Caki2 (cell line): ENCODE measurements around the gene PAF1. TPM values are rescaled to one million over a fixed set of nuclear protein-coding genes. Genes with fewer than 3 reads are reported as not detected.
A peak's percentile ranks its signal among the peaks of the same experiment; 100 is the strongest.

ENCODE experiments used
- DNase-seq: peaks from one replicate; pipeline ENCODE4 v3.0.0-alpha.2; 2015; ENCODE audit warnings: low read depth
- in situ Hi-C: cut with HindIII; loops from 2 replicates; pipeline ENCODE4 v1.10.0; 2016; ENCODE audit warnings: low sequenced_read_pairs, low pct_unique_long_range_greater_than_20kb, mixed read lengths
- total RNA-seq: library from RNA; depleted of rRNA; stranded (reverse); fragments of >200 nt; shearing (Covaris generic); gene quantifications from 2 replicates; pipeline ENCODE4 v1.2.3, GENCODE V29; 2014; ENCODE audit warnings: low replicate concordance

PAF1 gene
- total RNA-seq, 1 experiment from 2014 or later = 79.9 TPM

DNA sequence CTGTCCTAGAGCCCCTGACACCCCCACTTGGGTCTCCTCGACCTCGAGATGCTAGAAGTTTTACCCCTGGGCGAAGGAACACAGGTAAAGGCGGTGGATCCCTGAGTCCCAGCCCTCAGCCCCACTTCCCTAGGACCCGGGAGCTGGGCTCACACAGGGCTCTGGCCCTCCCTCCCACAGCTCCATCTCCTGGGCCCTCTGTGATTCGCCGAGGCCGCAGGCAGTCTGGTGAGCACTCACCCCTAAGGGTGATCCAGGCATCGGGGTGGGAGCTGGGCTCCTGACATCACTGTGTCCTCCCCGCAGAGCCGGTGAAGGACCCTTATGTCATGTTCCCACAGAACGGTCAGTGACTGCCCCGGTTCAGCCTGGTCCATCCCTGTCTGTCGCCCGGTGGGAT, 29.9 kb upstream of the PAF1 start:
- no peak for DNase-seq
- in situ Hi-C loops = no loop called here

- in situ Hi-C loops = no loop called here
- no peak for DNase-seq
Measured at GRCh38 chr19:39419003-39419402, 28.1 kb upstream of the PAF1 start.

GRCh38 chr19:39417463-39418181, 26.7 kb upstream of the PAF1 start:
- in situ Hi-C loops = no loop called here
- no peak for DNase-seq

- DNase-seq = no peak
- in situ Hi-C loops = no loop called here
Measured at GRCh38 chr19:39416152-39417120, 25.5 kb upstream of the PAF1 start.

DNA sequence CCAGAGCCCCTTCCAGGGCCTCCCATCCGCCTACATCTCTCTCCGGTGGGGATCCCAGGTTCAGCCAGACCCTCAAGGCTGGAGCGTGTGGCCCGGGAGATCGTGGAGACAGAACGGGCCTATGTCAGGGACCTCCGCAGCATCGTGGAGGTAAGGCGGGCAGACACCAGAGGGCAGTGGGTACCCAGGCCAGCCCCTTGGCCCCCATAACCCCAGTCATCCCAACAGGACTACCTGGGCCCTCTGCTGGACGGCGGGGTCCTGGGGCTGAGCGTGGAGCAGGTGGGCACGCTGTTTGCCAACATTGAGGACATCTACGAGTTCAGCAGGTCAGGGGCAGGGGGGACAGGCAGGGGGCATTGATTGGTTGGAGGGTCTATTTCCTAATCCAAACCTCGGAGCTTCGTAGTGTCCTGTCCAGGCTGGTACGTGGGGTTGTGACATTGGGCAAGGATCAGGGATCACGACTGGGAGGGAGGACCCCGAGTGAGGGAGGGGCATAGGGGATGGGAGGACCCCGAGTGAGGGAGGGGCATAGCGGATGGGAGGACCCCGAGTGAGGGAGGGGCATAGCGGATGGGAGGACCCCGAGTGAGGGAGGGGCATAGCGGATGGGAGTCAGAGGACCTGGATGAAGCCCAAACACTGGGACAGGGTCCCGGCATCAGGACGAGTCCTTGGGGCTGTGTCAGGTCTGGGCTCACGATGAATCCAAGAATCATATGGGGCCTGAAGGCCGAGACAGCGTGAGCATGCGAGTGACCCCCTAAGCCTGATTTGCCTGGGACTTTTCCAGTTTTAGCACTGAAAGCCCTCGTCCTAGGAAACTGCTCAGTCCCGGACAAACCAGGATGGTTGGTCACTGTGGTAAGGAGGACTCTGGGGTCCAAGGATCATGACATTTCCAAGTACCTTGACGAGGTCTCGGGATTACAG, 24.5 kb upstream of the PAF1 start:
- no peak for DNase-seq
- in situ Hi-C loops = no loop called here

GRCh38 chr19:39413911-39414608, 23.2 kb upstream of the PAF1 start:
- DNase-seq = no peak
- in situ Hi-C loops = no loop called here

GRCh38 chr19:39413272-39413910, 22.5 kb upstream of the PAF1 start:
- no peak for DNase-seq
- in situ Hi-C loops = no loop called here

DNA sequence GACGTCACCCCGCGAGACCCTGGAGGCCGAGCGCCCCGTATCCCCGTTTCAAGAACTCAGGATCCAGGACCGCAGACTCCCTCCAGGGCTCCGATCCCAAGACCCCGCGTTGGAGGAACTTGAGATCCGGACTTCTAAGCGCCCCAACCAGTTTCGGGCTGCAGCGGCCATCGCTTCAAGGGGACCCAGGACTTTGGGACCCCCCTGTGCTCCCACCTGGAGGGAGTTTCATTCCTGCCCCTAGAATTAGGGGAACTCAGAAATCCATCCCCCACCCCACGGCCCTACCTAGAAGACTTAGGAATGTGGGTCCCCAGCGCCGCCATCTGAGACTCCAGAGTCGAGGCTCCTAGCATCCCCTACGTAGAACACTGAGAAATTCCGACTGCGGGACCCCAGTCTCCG, 22.0 kb upstream of the PAF1 start:
- in situ Hi-C loops = no loop called here
- DNase-seq = no peak

DNA sequence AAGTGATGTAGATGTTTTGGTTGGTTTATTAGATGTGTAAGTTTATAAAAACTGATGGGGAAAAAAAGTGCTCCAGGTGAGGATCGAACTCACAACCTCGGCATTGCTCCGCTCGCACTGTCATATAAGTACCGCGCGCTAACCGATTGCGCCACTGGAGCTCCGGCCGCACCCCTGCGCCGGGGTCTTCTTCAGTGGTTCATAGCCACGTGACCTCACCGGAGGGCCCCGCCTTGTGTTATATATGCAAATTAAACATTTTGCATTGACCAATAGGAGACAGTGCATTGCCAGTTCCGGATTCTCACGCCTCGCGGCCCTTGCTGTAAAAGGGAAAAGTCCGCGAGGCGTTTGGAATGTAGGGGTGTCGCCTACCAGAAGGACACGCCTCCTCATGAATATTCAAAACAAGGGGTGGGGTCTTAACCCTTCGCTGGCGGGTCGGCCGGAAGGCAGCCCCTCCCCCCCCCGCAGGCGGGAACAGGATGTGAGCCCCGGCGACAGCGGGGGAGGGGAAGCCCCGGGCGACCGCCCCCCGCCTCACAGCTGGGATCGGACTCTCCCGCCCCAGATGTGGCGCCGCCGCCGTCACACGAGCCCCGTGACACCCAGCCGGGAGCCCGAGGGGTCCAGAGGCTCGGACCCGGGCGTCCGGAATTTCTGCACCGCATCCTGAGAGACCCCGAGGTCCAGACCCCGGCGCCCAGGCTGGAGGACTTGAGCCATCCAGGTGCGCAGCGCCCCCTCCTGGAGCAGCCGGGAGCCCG, 21.4 kb upstream of the PAF1 start, which contains the start of gene PLEKHG2:
Gene PLEKHG2, plus strand, starts transcription at position 570 of the 767 bp plus-strand sequence. CDS start 1,418 bp downstream, outside the sequence.
- DNase-seq = peak; percentile 100

GRCh38 chr19:39411832-39412099, 20.9 kb upstream of the PAF1 start:
- in situ Hi-C loops = no loop called here
- DNase-seq = no peak

More for the DNA sequence above, 21.4 kb upstream of the PAF1 start, which contains the start of gene PLEKHG2:
- in situ Hi-C loops = no loop called here

GRCh38 chr19:39411081-39411831, 20.4 kb upstream of the PAF1 start:
- DNase-seq = no peak

DNA sequence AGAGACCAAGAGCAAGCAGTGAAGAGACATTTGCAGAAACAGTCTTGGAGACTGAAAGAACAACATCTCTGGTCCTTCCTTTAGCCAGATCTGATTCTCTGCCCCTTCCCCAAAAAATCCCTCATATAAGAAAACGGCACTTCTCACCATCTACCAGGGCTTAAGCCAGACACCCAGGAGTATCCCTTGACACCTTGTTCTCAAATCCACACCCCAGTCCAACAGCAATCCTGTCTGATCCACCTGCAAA, 19.9 kb upstream of the PAF1 start:
- in situ Hi-C loops = no loop called here
- DNase-seq = no peak

More at GRCh38 chr19:39411081-39411831, 20.4 kb upstream of the PAF1 start:
- in situ Hi-C loops = no loop called here

DNA sequence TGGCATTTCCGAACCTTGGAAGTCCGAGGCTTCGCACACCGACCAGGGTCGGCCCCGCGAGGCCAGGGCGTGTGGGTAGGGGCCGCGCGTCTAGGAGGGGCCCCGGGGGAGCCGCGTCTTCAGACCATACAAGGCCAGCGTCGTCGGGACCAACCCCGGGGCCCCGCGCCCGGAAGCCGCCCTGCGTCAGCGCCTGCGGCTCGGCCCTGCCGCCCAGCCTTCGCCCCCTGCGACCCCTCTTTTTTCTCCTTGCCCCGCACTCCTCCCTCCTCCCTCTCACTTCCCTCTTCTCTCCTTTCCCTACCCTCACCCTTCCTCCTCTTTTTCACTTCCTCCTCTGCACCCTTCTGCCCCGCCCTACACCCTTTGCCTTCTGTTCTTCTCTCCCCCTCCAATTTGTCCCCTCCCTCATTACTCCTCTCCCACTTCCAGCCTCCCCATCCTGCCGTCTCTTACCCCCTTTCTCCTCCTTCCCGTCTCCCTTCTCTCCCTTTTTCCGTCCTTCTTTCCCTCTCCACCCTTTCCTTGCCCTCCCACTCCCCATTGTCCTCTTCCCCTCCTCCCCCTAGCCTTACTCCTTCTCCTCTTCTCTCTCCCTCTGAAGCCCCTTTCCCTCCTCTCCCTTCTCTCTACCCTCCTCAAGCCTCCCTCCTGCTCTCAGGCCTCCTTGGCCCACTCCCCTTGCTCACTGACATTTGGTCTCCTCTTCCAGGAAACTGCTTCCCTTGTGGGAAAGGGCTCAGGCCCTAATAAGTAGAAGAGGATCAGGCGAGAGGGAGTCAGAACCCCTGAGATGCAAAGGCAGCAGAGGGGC, 19.3 kb upstream of the PAF1 start:
- in situ Hi-C loops = no loop called here
- DNase-seq = no peak

DNA sequence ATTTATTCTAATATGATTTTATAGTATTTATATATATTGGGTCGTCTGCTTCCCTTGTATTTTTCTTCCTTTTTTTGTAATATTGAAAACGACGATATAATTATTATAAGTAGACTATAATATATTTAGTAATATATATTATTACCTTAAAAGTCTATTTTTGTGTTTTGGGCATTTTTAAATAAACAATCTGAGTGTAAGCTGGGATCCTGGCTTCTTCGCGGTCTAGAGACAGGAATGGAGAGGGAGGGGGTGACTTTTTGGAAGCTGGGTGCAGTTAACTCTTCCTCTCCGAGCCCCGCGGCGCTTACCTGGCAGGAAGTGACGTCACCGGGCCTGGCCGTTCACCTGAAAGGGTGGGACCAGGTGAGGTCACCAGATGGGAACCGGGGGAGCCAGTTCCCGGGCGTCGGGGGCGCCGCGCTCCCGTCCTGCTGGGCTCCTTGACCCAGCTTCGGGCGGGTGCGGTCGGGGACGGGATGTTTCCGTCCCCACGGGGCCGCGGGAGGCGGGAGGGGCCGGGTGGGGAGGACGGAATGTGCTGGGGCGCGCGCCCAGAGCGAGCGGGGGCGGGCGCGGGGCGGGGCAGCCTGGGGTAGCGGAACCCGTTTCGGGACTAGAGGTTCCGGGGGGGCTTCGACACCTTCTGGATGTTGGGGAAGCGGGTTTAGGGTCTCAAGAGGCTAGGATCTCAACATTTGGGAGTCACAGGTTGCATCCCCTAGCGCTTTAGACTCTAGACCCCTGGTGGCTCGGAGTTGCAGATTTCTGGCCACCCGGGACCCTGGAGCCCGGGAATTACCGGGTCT, 18.5 kb upstream of the PAF1 start:
- in situ Hi-C loops = no loop called here
- no peak for DNase-seq
